Measurements from ENCODE around the gene HIRA. TPM values are rescaled to one million over a fixed set of nuclear protein-coding genes. Genes with fewer than 3 reads are reported as not detected.

Gene HIRA
- total RNA-seq, 1 donor, result 19.0 TPM

DNA sequence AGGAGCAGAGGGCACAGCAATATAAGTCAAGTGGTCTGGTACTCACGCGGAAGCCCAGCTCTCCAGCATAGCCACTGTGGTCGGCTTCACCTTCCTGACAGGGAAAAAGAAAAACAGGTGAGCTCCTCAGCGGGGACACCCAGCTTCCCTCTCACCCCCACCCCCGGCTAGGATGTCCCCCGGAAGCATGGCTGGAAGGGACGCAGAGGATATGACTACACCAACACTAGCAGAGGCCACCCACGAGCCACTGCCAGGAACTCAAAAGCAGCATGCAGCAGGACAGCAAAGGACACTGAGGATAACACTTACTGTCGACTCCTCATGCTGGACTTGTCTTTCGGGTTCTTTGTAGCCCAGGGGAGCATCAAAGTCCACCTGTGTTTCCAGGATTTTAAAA, 25.0 kb upstream of the HIRA start:
- DNase-seq (ENCODE audit: low read depth), result no peak
- TF ChIP-seq, protein P1, sequence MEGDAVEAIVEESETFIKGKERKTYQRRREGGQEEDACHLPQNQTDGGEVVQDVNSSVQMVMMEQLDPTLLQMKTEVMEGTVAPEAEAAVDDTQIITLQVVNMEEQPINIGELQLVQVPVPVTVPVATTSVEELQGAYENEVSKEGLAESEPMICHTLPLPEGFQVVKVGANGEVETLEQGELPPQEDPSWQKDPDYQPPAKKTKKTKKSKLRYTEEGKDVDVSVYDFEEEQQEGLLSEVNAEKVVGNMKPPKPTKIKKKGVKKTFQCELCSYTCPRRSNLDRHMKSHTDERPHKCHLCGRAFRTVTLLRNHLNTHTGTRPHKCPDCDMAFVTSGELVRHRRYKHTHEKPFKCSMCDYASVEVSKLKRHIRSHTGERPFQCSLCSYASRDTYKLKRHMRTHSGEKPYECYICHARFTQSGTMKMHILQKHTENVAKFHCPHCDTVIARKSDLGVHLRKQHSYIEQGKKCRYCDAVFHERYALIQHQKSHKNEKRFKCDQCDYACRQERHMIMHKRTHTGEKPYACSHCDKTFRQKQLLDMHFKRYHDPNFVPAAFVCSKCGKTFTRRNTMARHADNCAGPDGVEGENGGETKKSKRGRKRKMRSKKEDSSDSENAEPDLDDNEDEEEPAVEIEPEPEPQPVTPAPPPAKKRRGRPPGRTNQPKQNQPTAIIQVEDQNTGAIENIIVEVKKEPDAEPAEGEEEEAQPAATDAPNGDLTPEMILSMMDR (IDR thresholded peaks at IDR 0.05; ENCODE audit: insufficient read depth, low read depth, low read length), result no peak

DNA sequence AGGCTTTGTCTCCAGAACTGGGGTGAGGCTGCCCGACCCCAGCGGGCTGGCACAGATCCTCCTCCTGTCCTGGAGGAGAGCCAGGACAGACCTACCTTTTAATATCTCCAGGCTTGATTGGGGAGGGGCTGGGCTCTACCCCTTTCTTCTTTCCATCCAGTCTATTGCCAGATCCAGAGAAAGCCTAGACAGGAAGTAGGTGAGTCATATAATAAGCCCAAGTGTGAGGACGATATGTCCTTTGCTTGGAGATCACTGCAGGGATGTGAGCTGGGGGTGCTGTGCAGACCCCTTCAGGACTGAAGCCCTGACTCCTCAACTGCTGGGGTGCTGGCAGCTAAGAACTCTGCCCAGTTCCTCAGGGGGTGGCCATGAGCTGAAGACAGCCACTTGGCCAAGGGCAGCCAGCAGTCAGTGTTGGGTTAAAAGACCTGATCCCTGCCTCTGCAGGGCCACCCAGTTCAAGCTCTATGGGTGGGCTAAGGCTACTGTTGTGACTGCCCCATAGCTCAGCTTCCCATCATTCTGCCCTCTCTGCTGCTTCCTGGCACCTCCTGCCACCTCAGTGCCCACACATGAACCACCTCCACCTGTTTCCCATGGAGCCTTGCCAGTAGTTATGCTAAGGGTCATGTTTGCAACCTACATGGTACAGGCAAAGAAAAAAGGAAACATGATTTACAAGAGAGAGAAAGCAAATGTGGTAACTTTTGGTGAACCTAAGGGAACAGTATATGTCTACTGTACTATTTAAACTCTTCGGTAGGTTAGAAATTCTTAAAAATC, 24.2 kb upstream of the HIRA start:
- TF ChIP-seq, protein P1 (IDR thresholded peaks at IDR 0.05; ENCODE audit: insufficient read depth, low read depth, low read length), result no peak
- no peak for DNase-seq (ENCODE audit: low read depth)
- no peak overlapping the region for H3K4me3 ChIP-seq (ENCODE audit: low read depth, low read length)

More for the DNA sequence above, 25.0 kb upstream of the HIRA start:
- no peak overlapping the region for H3K4me3 ChIP-seq (ENCODE audit: low read depth, low read length)

DNA sequence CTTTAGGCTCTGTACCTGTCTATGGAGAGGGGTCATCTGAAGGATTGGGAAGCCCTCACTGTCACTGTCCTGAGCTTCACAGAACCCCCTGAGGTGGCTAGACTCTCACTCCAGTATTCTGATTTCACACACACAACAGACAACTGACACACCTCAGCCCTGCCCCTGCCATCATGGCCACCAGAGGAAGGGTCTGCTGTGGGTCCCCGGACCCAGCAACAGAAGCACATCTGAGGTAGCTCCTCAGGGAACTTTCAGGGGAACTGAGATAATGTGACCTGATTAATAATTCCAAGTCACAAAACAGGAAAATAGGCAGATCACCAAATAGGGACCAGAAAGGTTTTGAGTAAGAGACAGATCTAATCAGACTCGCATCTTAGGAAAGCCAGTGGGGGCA, 23.5 kb upstream of the HIRA start:
- no peak for DNase-seq (ENCODE audit: low read depth)
- TF ChIP-seq, protein P1 (IDR thresholded peaks at IDR 0.05; ENCODE audit: insufficient read depth, low read depth, low read length), result no peak
- no peak overlapping the region for H3K4me3 ChIP-seq (ENCODE audit: low read depth, low read length)

DNA sequence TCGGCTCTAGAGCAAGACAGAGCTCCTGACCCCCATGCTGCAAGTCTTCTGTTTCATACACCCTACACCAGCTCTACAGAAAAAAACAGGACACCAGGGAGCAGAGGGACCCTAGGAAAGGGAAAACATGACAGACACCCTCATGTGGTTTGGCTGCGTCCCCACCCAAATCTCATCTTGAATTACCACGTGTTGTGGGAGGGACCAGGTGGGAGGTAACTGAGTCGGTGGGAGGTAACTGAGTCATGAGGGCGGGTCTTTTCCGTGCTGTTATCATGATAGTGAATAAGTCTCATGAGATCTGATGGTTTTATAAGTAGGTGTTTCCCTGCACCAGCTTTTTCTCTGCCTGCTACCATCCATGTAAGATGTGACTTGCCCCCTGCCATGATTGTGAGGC, 22.6 kb upstream of the HIRA start:
- TF ChIP-seq, protein P1 (IDR thresholded peaks at IDR 0.05; ENCODE audit: insufficient read depth, low read depth, low read length), result no peak
- no peak for DNase-seq (ENCODE audit: low read depth)
- H3K4me3 ChIP-seq (ENCODE audit: low read depth, low read length), result no peak overlapping the region

DNA sequence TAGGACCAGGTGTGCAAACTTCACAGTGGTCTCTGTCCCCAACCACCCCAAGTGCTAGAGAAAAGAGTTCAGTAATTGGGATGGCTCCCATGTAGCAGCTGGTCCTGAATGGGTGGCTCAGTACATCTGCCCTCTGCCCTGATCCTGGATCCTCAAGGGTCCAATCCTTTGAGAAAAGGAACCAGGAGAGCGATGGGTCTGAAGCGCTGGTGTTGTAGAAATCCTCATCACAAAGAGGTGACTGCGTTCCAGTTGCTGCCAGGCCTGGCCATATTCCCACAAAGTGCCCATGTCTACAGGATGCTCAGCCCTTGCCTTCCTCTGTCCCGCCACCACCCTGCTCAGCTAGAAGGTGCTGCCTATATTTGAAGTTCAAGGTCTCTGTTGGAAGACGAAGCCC, 22.2 kb upstream of the HIRA start:
- DNase-seq (ENCODE audit: low read depth), result no peak
- TF ChIP-seq, protein P1 (IDR thresholded peaks at IDR 0.05; ENCODE audit: insufficient read depth, low read depth, low read length), result no peak
- H3K4me3 ChIP-seq (ENCODE audit: low read depth, low read length), result no peak overlapping the region

DNA sequence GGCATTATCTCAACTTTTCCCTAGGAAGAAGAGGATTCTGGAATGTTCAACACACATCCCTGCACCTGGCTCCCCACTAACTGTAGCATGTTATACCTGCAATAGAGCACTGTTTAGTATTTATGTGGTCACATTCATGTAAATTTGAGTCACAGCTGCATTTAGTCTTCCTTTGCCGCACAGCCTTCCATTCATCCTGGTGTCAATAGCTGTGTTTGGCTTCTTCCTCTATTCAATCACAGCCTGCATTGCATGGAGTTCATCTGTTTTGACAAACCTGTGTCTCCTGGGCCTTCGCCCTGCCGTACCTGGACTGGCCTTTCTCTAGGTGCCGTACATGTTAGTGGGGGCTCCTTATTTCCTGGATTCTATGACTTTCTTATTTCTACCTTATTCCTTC, 20.0 kb upstream of the HIRA start:
- no peak overlapping the region for H3K4me3 ChIP-seq (ENCODE audit: low read depth, low read length)
- TF ChIP-seq, protein P1 (IDR thresholded peaks at IDR 0.05; ENCODE audit: insufficient read depth, low read depth, low read length), result no peak
- DNase-seq (ENCODE audit: low read depth), result no peak

Data from fibroblast of villous mesenchyme (primary cell).